Activated CD4-positive, alpha-beta T cell treated with anti-CD3 and anti-CD28 coated beads, Interleukin-2, amount 10 ng/mL, durations not matched to agents 7 days and 5 days (primary cell): ENCODE measurements around the gene RAB20. TPM values are rescaled to one million over a fixed set of nuclear protein-coding genes. Genes with fewer than 3 reads are reported as not detected.

Experiments used
- CTCF ChIA-PET: fragments of 350-600 bp; sonication (Branson Sonifier 250); formaldehyde crosslinking; loops from one replicate; lab custom pipeline; 2021; ENCODE audit warnings: antibody characterized with exemption; lab: Charles Lee
- POLR2A ChIA-PET: fragments of 350-600 bp; sonication (Branson Sonifier 250); formaldehyde crosslinking; loops from one replicate; lab custom pipeline; 2021; ENCODE audit warnings: antibody characterized with exemption; lab: Charles Lee
- DNase-seq: peaks from one replicate; pipeline ENCODE4 v3.0.0-alpha.2; 2020
- H3K27ac Mint-ChIP-seq: one replicate; pipeline ENCODE4 v1.8.0; 2021; ENCODE audit warnings: mild to moderate bottlenecking, moderate library complexity, mixed read lengths
- H3K27me3 Mint-ChIP-seq: one replicate; pipeline ENCODE4 v1.8.0; 2021; ENCODE audit warnings: mixed read lengths
- H3K36me3 Mint-ChIP-seq: one replicate; pipeline ENCODE4 v1.8.0; 2021; ENCODE audit warnings: low read depth, mixed read lengths
- H3K4me1 Mint-ChIP-seq: one replicate; pipeline ENCODE4 v1.8.0; 2021; ENCODE audit warnings: mixed read lengths
- H3K4me3 Mint-ChIP-seq: one replicate; pipeline ENCODE4 v1.8.0; 2021; ENCODE audit warnings: mild to moderate bottlenecking, moderate library complexity, mixed read lengths
- H3K9me3 Mint-ChIP-seq: one replicate; pipeline ENCODE4 v1.8.0; 2021; ENCODE audit warnings: mixed read lengths
- total RNA-seq, 2 experiments: library from RNA; stranded (reverse); gene quantifications; one replicate each; pipeline ENCODE4 v1.2.3, GENCODE V29; 2021

The RAB20 gene
- total RNA-seq, 2 experiments from 2014 or later = 3.2 to 4.1 TPM

- Mint-ChIP-seq H3K4me1 (peaks cover 33% of the 10 kb centered on the region), H3K9me3 (no peaks in the 10 kb centered on the region), H3K27me3 (peaks cover 17% of the 10 kb centered on the region), H3K4me3 (no peak overlapping the region), H3K36me3 (peaks cover 5% of the 10 kb centered on the region), H3K27ac (no peak overlapping the region)
- ChIA-PET CTCF (no interaction called here), POLR2A (no interaction called here)
- no peak for DNase-seq
Measured at GRCh38 chr13:110559429-110559943, 2.0 kb downstream of the RAB20 start.

- Mint-ChIP-seq H3K4me3 (no peak overlapping the region), H3K27me3 (peaks cover 6% of the 10 kb centered on the region), H3K4me1 (peaks cover 20% of the 10 kb centered on the region), H3K27ac (no peak overlapping the region), H3K9me3 (no peaks in the 10 kb centered on the region), H3K36me3 (peaks cover 5% of the 10 kb centered on the region)
- ChIA-PET CTCF (no interaction called here), POLR2A (no interaction called here)
- no peak for DNase-seq
Measured at GRCh38 chr13:110557610-110558305, 3.8 kb downstream of the RAB20 start.

GRCh38 chr13:110557082-110557481 is 4.4 kb downstream of the RAB20 start:
- H3K27me3 Mint-ChIP-seq = peaks cover 6% of the 10 kb centered on the region
- ChIA-PET POLR2A (no interaction called here), CTCF (no interaction called here)
- H3K9me3 Mint-ChIP-seq = no peaks in the 10 kb centered on the region
- peaks cover 14% of the 10 kb centered on the region for H3K4me1 Mint-ChIP-seq
- H3K4me3 Mint-ChIP-seq = no peak overlapping the region
- peaks cover 5% of the 10 kb centered on the region for H3K36me3 Mint-ChIP-seq
- no peak overlapping the region for H3K27ac Mint-ChIP-seq
- DNase-seq = no peak

- no peak overlapping the region for H3K4me3 Mint-ChIP-seq
- CTCF ChIA-PET = no interaction called here
- DNase-seq = no peak
- POLR2A ChIA-PET = no interaction called here
- H3K27ac Mint-ChIP-seq = no peak overlapping the region
- no peaks in the 10 kb centered on the region for H3K9me3 Mint-ChIP-seq
- peaks cover 3% of the 10 kb centered on the region for H3K36me3 Mint-ChIP-seq
- peaks cover 4% of the 10 kb centered on the region for H3K27me3 Mint-ChIP-seq
- peaks cover 12% of the 10 kb centered on the region for H3K4me1 Mint-ChIP-seq
Measured at GRCh38 chr13:110556224-110556606, 5.3 kb downstream of the RAB20 start.

GRCh38 chr13:110555601-110556223 is 5.8 kb downstream of the RAB20 start:
- Mint-ChIP-seq H3K27ac (no peak overlapping the region), H3K4me1 (peaks cover 9% of the 10 kb centered on the region), H3K27me3 (peaks cover 2% of the 10 kb centered on the region), H3K36me3 (peaks cover 3% of the 10 kb centered on the region), H3K9me3 (no peaks in the 10 kb centered on the region), H3K4me3 (no peak overlapping the region)
- ChIA-PET CTCF (no interaction called here), POLR2A (no interaction called here)
- DNase-seq = no peak

GRCh38 chr13:110554946-110555345 is 6.6 kb downstream of the RAB20 start:
- peaks cover 3% of the 10 kb centered on the region for H3K36me3 Mint-ChIP-seq
- H3K27me3 Mint-ChIP-seq = no peaks in the 10 kb centered on the region
- H3K27ac Mint-ChIP-seq = no peak overlapping the region
- CTCF ChIA-PET = interaction anchor here (1.0 kb wide), 1 partner anchor 20 kb away, joined by 3 read pairs; no protein-coding TSS in a partner anchor
- peaks cover 4% of the 10 kb centered on the region for H3K4me1 Mint-ChIP-seq
- H3K4me3 Mint-ChIP-seq = no peak overlapping the region
- POLR2A ChIA-PET = no interaction called here
- H3K9me3 Mint-ChIP-seq = no peaks in the 10 kb centered on the region
- DNase-seq = no peak

- Mint-ChIP-seq H3K36me3 (peaks cover 3% of the 10 kb centered on the region), H3K4me3 (no peak overlapping the region), H3K4me1 (peaks cover 2% of the 10 kb centered on the region), H3K27ac (no peak overlapping the region), H3K27me3 (no peaks in the 10 kb centered on the region), H3K9me3 (no peaks in the 10 kb centered on the region)
- ChIA-PET POLR2A (no interaction called here), CTCF (interaction anchor here (1.0 kb wide), 2 partner anchors 13 to 19 kb away, joined by 3 read pairs; no protein-coding TSS in a partner anchor)
- no peak for DNase-seq
Measured at GRCh38 chr13:110554227-110554836, 7.2 kb downstream of the RAB20 start.

GRCh38 chr13:110553417-110553816 is 8.1 kb downstream of the RAB20 start:
- no peak overlapping the region for H3K27ac Mint-ChIP-seq
- DNase-seq = no peak
- H3K27me3 Mint-ChIP-seq = no peaks in the 10 kb centered on the region
- ChIA-PET POLR2A (no interaction called here), CTCF (interaction anchor here (1.0 kb wide), 1 partner anchor 12 kb away, joined by 3 read pairs; no protein-coding TSS in a partner anchor)
- H3K4me1 Mint-ChIP-seq = peaks cover 2% of the 10 kb centered on the region
- no peak overlapping the region for H3K4me3 Mint-ChIP-seq
- H3K9me3 Mint-ChIP-seq = no peaks in the 10 kb centered on the region
- H3K36me3 Mint-ChIP-seq = peaks cover 2% of the 10 kb centered on the region

GRCh38 chr13:110552767-110553166 is 8.8 kb downstream of the RAB20 start:
- H3K27ac Mint-ChIP-seq = no peak overlapping the region
- H3K36me3 Mint-ChIP-seq = peaks cover 2% of the 10 kb centered on the region
- POLR2A ChIA-PET = no interaction called here
- CTCF ChIA-PET = no interaction called here
- H3K4me1 Mint-ChIP-seq = peaks cover 2% of the 10 kb centered on the region
- H3K27me3 Mint-ChIP-seq = no peaks in the 10 kb centered on the region
- no peaks in the 10 kb centered on the region for H3K9me3 Mint-ChIP-seq
- H3K4me3 Mint-ChIP-seq = no peak overlapping the region
- no peak for DNase-seq

GRCh38 chr13:110551284-110551683 is 10.2 kb downstream of the RAB20 start:
- H3K4me3 Mint-ChIP-seq = no peak overlapping the region
- H3K27ac Mint-ChIP-seq = no peak overlapping the region
- H3K9me3 Mint-ChIP-seq = no peaks in the 10 kb centered on the region
- H3K4me1 Mint-ChIP-seq = no peaks in the 10 kb centered on the region
- DNase-seq = no peak
- no peaks in the 10 kb centered on the region for H3K27me3 Mint-ChIP-seq
- ChIA-PET CTCF (no interaction called here), POLR2A (no interaction called here)
- H3K36me3 Mint-ChIP-seq = no peaks in the 10 kb centered on the region

- ChIA-PET POLR2A (no interaction called here), CTCF (interaction anchor here (1.6 kb wide), 1 partner anchor 9 kb away, joined by 3 read pairs; no protein-coding TSS in a partner anchor)
- no peak for DNase-seq
- Mint-ChIP-seq H3K36me3 (peaks cover 2% of the 10 kb centered on the region), H3K27me3 (no peaks in the 10 kb centered on the region), H3K27ac (no peak overlapping the region), H3K4me1 (no peaks in the 10 kb centered on the region), H3K4me3 (no peak overlapping the region), H3K9me3 (peaks cover 2% of the 10 kb centered on the region)
Measured at GRCh38 chr13:110549795-110550160, 11.7 kb downstream of the RAB20 start.

- Mint-ChIP-seq H3K4me3 (no peak overlapping the region), H3K27ac (no peak overlapping the region), H3K4me1 (no peaks in the 10 kb centered on the region), H3K36me3 (peaks cover 2% of the 10 kb centered on the region), H3K27me3 (no peaks in the 10 kb centered on the region), H3K9me3 (peaks cover 3% of the 10 kb centered on the region)
- ChIA-PET CTCF (interaction anchor here (1.6 kb wide), 1 partner anchor 8 kb away, joined by 3 read pairs; no protein-coding TSS in a partner anchor), POLR2A (interaction anchor here (0.6 kb wide), 1 partner anchor 269 kb away, joined by 3 read pairs; no protein-coding TSS in a partner anchor)
- DNase-seq = no peak
Measured at GRCh38 chr13:110548891-110549794, 12.4 kb downstream of the RAB20 start.
